SH-SY5Y (cell line): ENCODE results near the gene ETS1.

Experiments
- GATA2 ChIP-seq: IDR thresholded peaks from 2 replicates; pipeline ENCODE4 v1.6.1; 2011; ENCODE audit warnings: mild to moderate bottlenecking, low read depth, low read length
- GATA3 ChIP-seq: IDR thresholded peaks from 2 replicates; pipeline ENCODE4 v1.6.1; 2011; ENCODE audit warnings: low read depth, mild to moderate bottlenecking, low read length, moderate library complexity

- no peak for TF ChIP-seq GATA3
- no peak for TF ChIP-seq GATA2
Observed at GRCh38 chr11:128456566-128457268, 130.6 kb downstream of the ETS1 start.
